Activated CD4-positive, alpha-beta T cell treated with anti-CD3 and anti-CD28 coated beads for 36 hours (primary cell): ENCODE measurements around the gene SSBP4. TPM values are rescaled to one million over a fixed set of nuclear protein-coding genes. Genes with fewer than 3 reads are reported as not detected.

ENCODE experiments used
- ATAC-seq: fragments of 200-7000 bp; cut with Tn5 transposase; one replicate; pipeline ENCODE4 v1.10.0; 2021; ENCODE audit warnings: mild to moderate bottlenecking, moderate library complexity
- CTCF ChIA-PET: fragments of 350-600 bp; sonication (Branson Sonifier 250); formaldehyde crosslinking; loops from one replicate; lab custom pipeline; 2021; ENCODE audit warnings: antibody characterized with exemption; lab: Charles Lee
- POLR2A ChIA-PET: fragments of 350-600 bp; sonication (Branson Sonifier 250); formaldehyde crosslinking; loops from one replicate; lab custom pipeline; 2021; ENCODE audit warnings: antibody characterized with exemption, inconsistent platforms; lab: Charles Lee
- DNase-seq: peaks from one replicate; pipeline ENCODE4 v3.0.0-alpha.2; 2020
- H3K27ac Mint-ChIP-seq: one replicate; pipeline ENCODE4 v1.8.0; 2021; ENCODE audit warnings: mixed read lengths
- H3K27me3 Mint-ChIP-seq: one replicate; pipeline ENCODE4 v1.8.0; 2021; ENCODE audit warnings: mixed read lengths
- H3K36me3 Mint-ChIP-seq: one replicate; pipeline ENCODE4 v1.8.0; 2021; ENCODE audit warnings: low read depth, mixed read lengths
- H3K4me1 Mint-ChIP-seq: one replicate; pipeline ENCODE4 v1.8.0; 2021; ENCODE audit warnings: mixed read lengths
- H3K4me3 Mint-ChIP-seq: one replicate; pipeline ENCODE4 v1.8.0; 2021; ENCODE audit warnings: mild to moderate bottlenecking, moderate library complexity, mixed read lengths
- H3K9me3 Mint-ChIP-seq: one replicate; pipeline ENCODE4 v1.8.0; 2021; ENCODE audit warnings: low read depth, mixed read lengths
- intact Hi-C, 2 experiments: fragments of 100-400 bp; cut with DNase I in 1 of 2; cut with micrococcal nuclease in 1 of 2; formaldehyde crosslinking; loops; one replicate each; pipeline versions ENCODE4 v1.14.2 to v1.15.1; 2022 to 2024; cut with DNase I, micrococcal nuclease
- total RNA-seq, 2 experiments: library from RNA; stranded (reverse); gene quantifications; one replicate each; pipeline ENCODE4 v1.2.3, GENCODE V29; 2021

The SSBP4 gene
- total RNA-seq, 2 experiments from 2014 or later, result 71.7 to 79.3 TPM

- peaks cover 4% of the 10 kb centered on the region for H3K4me1 Mint-ChIP-seq
- POLR2A ChIA-PET, result interaction anchor here (0.6 kb wide), 1 partner anchor 650 kb away, joined by 3 read pairs; no protein-coding TSS in a partner anchor
- no peak overlapping the region for H3K4me3 Mint-ChIP-seq
- no peaks in the 10 kb centered on the region for H3K36me3 Mint-ChIP-seq
- H3K9me3 Mint-ChIP-seq, result no peaks in the 10 kb centered on the region
- ATAC-seq, result no peak
- peaks cover 47% of the 10 kb centered on the region for H3K27me3 Mint-ChIP-seq
- no peak overlapping the region for H3K27ac Mint-ChIP-seq
- CTCF ChIA-PET, result interaction anchor here (0.6 to 4.9 kb wide), 6 partner anchors 17 to 85 kb away, joined by 3 to 48 read pairs (median 4); partner anchors contain the start of gene SSBP4
- intact Hi-C loops, result loop anchor here in 1 of 2 experiments (5.0 kb wide), 1 partner anchor 36 kb away; no protein-coding TSS in a partner anchor
- DNase-seq, result no peak
These were observed 32.5 kb upstream of the SSBP4 start for GRCh38 chr19:18386543-18387271.

GRCh38 chr19:18388100-18388959 is 30.9 kb upstream of the SSBP4 start:
- intact Hi-C loops, result loop anchor here (1.0 to 5.0 kb wide), 2 partner anchors 22 to 34 kb away; no protein-coding TSS in a partner anchor
- Mint-ChIP-seq H3K4me3 (peak overlapping the region; percentile 67), H3K27me3 (peaks cover 45% of the 10 kb centered on the region), H3K36me3 (no peaks in the 10 kb centered on the region), H3K4me1 (peaks cover 4% of the 10 kb centered on the region), H3K9me3 (no peaks in the 10 kb centered on the region), H3K27ac (no peak overlapping the region)
- POLR2A ChIA-PET, result interaction anchor here (0.6 kb wide), 1 partner anchor 802 kb away, joined by 10 read pairs; no protein-coding TSS in a partner anchor
- DNase-seq (peak; percentile 88), ATAC-seq (peak; percentile 86)
- CTCF ChIA-PET, result interaction anchor here (0.5 to 4.9 kb wide), 34 partner anchors 9 to 597 kb away, joined by 3 to 48 read pairs (median 4); partner anchors contain the start of genes LRRC25, PGPEP1 and SSBP4

GRCh38 chr19:18388960-18389725 is 30.1 kb upstream of the SSBP4 start:
- ChIA-PET CTCF (interaction anchor here (0.9 to 4.9 kb wide), 20 partner anchors 8 to 201 kb away, joined by 3 to 48 read pairs (median 4); partner anchors contain the start of genes LRRC25, PGPEP1 and SSBP4), POLR2A (no interaction called here)
- Mint-ChIP-seq H3K4me3 (no peak overlapping the region), H3K27ac (no peak overlapping the region), H3K9me3 (no peaks in the 10 kb centered on the region), H3K4me1 (peaks cover 4% of the 10 kb centered on the region), H3K36me3 (peaks cover 1% of the 10 kb centered on the region), H3K27me3 (peaks cover 48% of the 10 kb centered on the region)
- DNase-seq (no peak), ATAC-seq (no peak)
- intact Hi-C loops, result loop anchor here (1.0 to 5.0 kb wide), 2 partner anchors 21 to 33 kb away; no protein-coding TSS in a partner anchor

- no peak for DNase-seq
- peaks cover 1% of the 10 kb centered on the region for H3K36me3 Mint-ChIP-seq
- intact Hi-C loops, result loop anchor here in 1 of 2 experiments (5.0 kb wide), 1 partner anchor 33 kb away; no protein-coding TSS in a partner anchor
- no peak overlapping the region for H3K27ac Mint-ChIP-seq
- H3K9me3 Mint-ChIP-seq, result no peaks in the 10 kb centered on the region
- H3K4me1 Mint-ChIP-seq, result peaks cover 4% of the 10 kb centered on the region
- ATAC-seq, result no peak
- ChIA-PET POLR2A (no interaction called here), CTCF (interaction anchor here (1.0 to 4.9 kb wide), 7 partner anchors 17 to 110 kb away, joined by 3 to 48 read pairs (median 7); partner anchors contain the start of gene SSBP4)
- H3K27me3 Mint-ChIP-seq, result peaks cover 44% of the 10 kb centered on the region
- no peak overlapping the region for H3K4me3 Mint-ChIP-seq
These were observed 29.5 kb upstream of the SSBP4 start for GRCh38 chr19:18389726-18390064.

- no peak for ATAC-seq
- H3K9me3 Mint-ChIP-seq, result no peaks in the 10 kb centered on the region
- intact Hi-C loops, result no loop called here
- ChIA-PET CTCF (interaction anchor here (0.7 to 4.9 kb wide), 7 partner anchors 18 to 1054 kb away, joined by 3 to 48 read pairs (median 4); partner anchors contain the start of gene SSBP4), POLR2A (no interaction called here)
- H3K27me3 Mint-ChIP-seq, result peaks cover 41% of the 10 kb centered on the region
- peaks cover 1% of the 10 kb centered on the region for H3K36me3 Mint-ChIP-seq
- H3K27ac Mint-ChIP-seq, result no peak overlapping the region
- H3K4me1 Mint-ChIP-seq, result peaks cover 4% of the 10 kb centered on the region
- H3K4me3 Mint-ChIP-seq, result no peak overlapping the region
- no peak for DNase-seq
These were observed 28.9 kb upstream of the SSBP4 start for GRCh38 chr19:18390065-18390907.

- peaks cover 4% of the 10 kb centered on the region for H3K4me1 Mint-ChIP-seq
- DNase-seq, result no peak
- no peak overlapping the region for H3K4me3 Mint-ChIP-seq
- ATAC-seq, result no peak
- H3K27me3 Mint-ChIP-seq, result peaks cover 29% of the 10 kb centered on the region
- peaks cover 1% of the 10 kb centered on the region for H3K36me3 Mint-ChIP-seq
- ChIA-PET POLR2A (no interaction called here), CTCF (interaction anchor here (0.8 to 1.5 kb wide), 3 partner anchors 19 to 1056 kb away, joined by 3 to 4 read pairs (median 4); no protein-coding TSS in a partner anchor)
- H3K9me3 Mint-ChIP-seq, result no peaks in the 10 kb centered on the region
- no peak overlapping the region for H3K27ac Mint-ChIP-seq
- intact Hi-C loops, result no loop called here
These were observed 27.6 kb upstream of the SSBP4 start for GRCh38 chr19:18391509-18392075.

GRCh38 chr19:18392417-18392816 is 26.8 kb upstream of the SSBP4 start:
- H3K4me1 Mint-ChIP-seq, result peaks cover 4% of the 10 kb centered on the region
- ATAC-seq, result no peak
- peaks cover 1% of the 10 kb centered on the region for H3K36me3 Mint-ChIP-seq
- no peak overlapping the region for H3K27ac Mint-ChIP-seq
- H3K4me3 Mint-ChIP-seq, result no peak overlapping the region
- ChIA-PET POLR2A (no interaction called here), CTCF (interaction anchor here (0.6 to 1.5 kb wide), 3 partner anchors 11 to 115 kb away, joined by 3 read pairs; no protein-coding TSS in a partner anchor)
- no peaks in the 10 kb centered on the region for H3K9me3 Mint-ChIP-seq
- intact Hi-C loops, result no loop called here
- no peak for DNase-seq
- H3K27me3 Mint-ChIP-seq, result peaks cover 24% of the 10 kb centered on the region

GRCh38 chr19:18392926-18393325 is 26.3 kb upstream of the SSBP4 start:
- POLR2A ChIA-PET, result interaction anchor here (0.6 kb wide), 1 partner anchor 342 kb away, joined by 3 read pairs; no protein-coding TSS in a partner anchor
- Mint-ChIP-seq H3K4me1 (peaks cover 4% of the 10 kb centered on the region), H3K36me3 (peaks cover 1% of the 10 kb centered on the region), H3K27me3 (peaks cover 24% of the 10 kb centered on the region), H3K27ac (no peak overlapping the region), H3K4me3 (no peak overlapping the region), H3K9me3 (no peaks in the 10 kb centered on the region)
- DNase-seq (no peak), ATAC-seq (no peak)
- CTCF ChIA-PET, result interaction anchor here (0.6 to 1.5 kb wide), 4 partner anchors 12 to 119 kb away, joined by 3 read pairs; partner anchors contain the start of gene IQCN
- intact Hi-C loops, result no loop called here

- peaks cover 20% of the 10 kb centered on the region for H3K27me3 Mint-ChIP-seq
- POLR2A ChIA-PET, result no interaction called here
- no peaks in the 10 kb centered on the region for H3K9me3 Mint-ChIP-seq
- peaks cover 1% of the 10 kb centered on the region for H3K36me3 Mint-ChIP-seq
- peaks cover 2% of the 10 kb centered on the region for H3K4me1 Mint-ChIP-seq
- no peak for DNase-seq
- intact Hi-C loops, result no loop called here
- CTCF ChIA-PET, result no interaction called here
- no peak for ATAC-seq
- no peak overlapping the region for H3K27ac Mint-ChIP-seq
- no peak overlapping the region for H3K4me3 Mint-ChIP-seq
These were observed 25.4 kb upstream of the SSBP4 start for GRCh38 chr19:18393836-18394235.
